Karpas-422 (cell line): Measurements from ENCODE around the gene HDAC5. TPM values are rescaled to one million over a fixed set of nuclear protein-coding genes. Genes with fewer than 3 reads are reported as not detected.

Experiments used
- DNase-seq: peaks from one replicate; pipeline ENCODE4 v3.0.0-alpha.2; 2015
- H2AFZ ChIP-seq: fragments of 200-600 bp; sonication (generic); 2 replicates; pipeline ENCODE4 v1.6.1; 2014; ENCODE audit warnings: antibody characterized with exemption, low read length, mixed read lengths
- H3K27ac ChIP-seq: fragments of 200-600 bp; sonication (generic); 2 replicates; pipeline ENCODE4 v1.5.1; 2014; ENCODE audit warnings: mild to moderate bottlenecking, low read length, moderate library complexity
- H3K27me3 ChIP-seq: fragments of 200-600 bp; sonication (generic); 2 replicates; pipeline ENCODE4 v1.6.1; 2014; ENCODE audit warnings: low read length, mixed read lengths
- H3K36me3 ChIP-seq: fragments of 200-600 bp; sonication (generic); 2 replicates; pipeline ENCODE4 v1.6.1; 2014; ENCODE audit warnings: low read length, mixed read lengths; ENCODE audit not compliant: insufficient read depth
- H3K4me1 ChIP-seq: fragments of 200-600 bp; sonication (generic); 2 replicates; pipeline ENCODE4 v1.6.1; 2014; ENCODE audit warnings: mild to moderate bottlenecking, low read length, mixed read lengths
- H3K4me2 ChIP-seq: fragments of 200-600 bp; sonication (generic); 2 replicates; pipeline ENCODE4 v1.6.1; 2014; ENCODE audit warnings: low read length, low read depth, mild to moderate bottlenecking; ENCODE audit not compliant: poor library complexity, severe bottlenecking
- H3K4me3 ChIP-seq: fragments of 200-600 bp; sonication (generic); 2 replicates; pipeline ENCODE4 v1.5.1; 2014; ENCODE audit warnings: mild to moderate bottlenecking, antibody characterized with exemption, low read length, mixed read lengths
- H3K79me2 ChIP-seq: fragments of 200-600 bp; sonication (generic); 2 replicates; pipeline ENCODE4 v1.6.1; 2014; ENCODE audit warnings: mild to moderate bottlenecking, low read length, mixed read lengths
- H3K9ac ChIP-seq: fragments of 200-600 bp; sonication (generic); 2 replicates; pipeline ENCODE4 v1.6.0; 2014; ENCODE audit warnings: low read length
- H3K9me2 ChIP-seq: fragments of 200-600 bp; sonication (generic), shearing (Covaris generic); replicated peaks from 2 replicates; pipeline ENCODE4 v1.6.0; 2014; ENCODE audit warnings: mild to moderate bottlenecking, low read length, moderate library complexity; ENCODE audit not compliant: insufficient read depth
- H3K9me3 ChIP-seq: fragments of 300-700, 200-600 bp; sonication (generic); 2 replicates; pipeline ENCODE4 v1.6.1; 2014; ENCODE audit warnings: low read length, mixed read lengths
- H4K20me1 ChIP-seq: fragments of 200-600 bp; sonication (generic); 2 replicates; pipeline ENCODE4 v1.6.1; 2014; ENCODE audit warnings: mild to moderate bottlenecking, antibody characterized with exemption, low read length, low read depth; ENCODE audit not compliant: insufficient read depth
- total RNA-seq: library from RNA; depleted of rRNA; stranded (reverse); fragments of >200 nt; shearing (Covaris generic); gene quantifications from 2 replicates; pipeline ENCODE4 v1.2.3, GENCODE V29; 2014; ENCODE audit warnings: low replicate concordance; rRNA removed

HDAC5 gene
- total RNA-seq, result 24.4 and 44.2 TPM in 2 replicates

DNA sequence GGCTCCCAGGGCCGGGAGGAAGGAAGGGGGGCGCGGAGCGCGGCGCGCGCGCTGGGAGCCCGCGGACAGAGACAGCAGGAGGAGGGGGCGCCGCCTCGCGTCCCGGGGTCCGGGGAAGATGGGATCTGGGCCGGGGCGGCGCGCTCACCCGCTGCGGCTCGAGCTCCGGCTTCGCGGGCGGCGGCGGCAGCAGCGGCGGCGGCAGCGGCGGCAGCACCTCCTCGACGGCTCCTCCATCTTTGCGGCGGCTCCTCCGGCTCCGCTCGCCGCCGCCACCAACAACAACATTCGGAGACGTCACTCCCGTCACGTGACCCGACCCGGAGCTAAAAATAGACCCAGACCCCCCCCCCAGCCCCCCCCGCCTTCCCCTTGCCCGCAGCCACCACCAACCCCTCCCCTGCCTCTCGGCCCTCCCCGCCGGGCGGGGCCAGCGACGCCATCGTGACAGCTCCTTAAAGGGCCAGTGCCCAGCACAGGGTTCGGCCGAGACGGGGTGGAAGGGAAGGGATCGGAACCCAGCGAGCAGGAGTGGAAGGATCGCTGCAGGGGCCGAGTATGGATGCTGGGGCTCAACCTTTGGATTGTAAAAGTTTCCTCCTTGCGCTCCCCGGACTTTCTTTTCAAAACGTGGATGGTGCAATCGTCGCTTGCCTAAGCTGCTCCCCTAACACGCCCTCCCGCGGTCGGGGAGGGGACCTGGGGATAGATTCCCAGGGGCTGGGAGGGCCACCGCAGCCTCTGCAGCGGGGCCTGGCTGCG is at the start of gene HDAC5:
HDAC5 (minus strand) TSS at position 286 of the 762 bp plus-strand sequence. CDS start 6,126 bp downstream, outside the sequence.
- Histone ChIP-seq H4K20me1 (peaks cover 16% of the 10 kb centered on the region; the same call in 1 of the 2 replicates), H3K4me2 (peak within 1 kb of the TSS; percentile 88), H3K9ac (peak within 1 kb of the TSS; percentile 85), H3K9me2 (no peaks in the 10 kb centered on the region), H3K36me3 (no peaks in the 10 kb centered on the region), H3K4me3 (peak within 1 kb of the TSS; percentile 74), H3K27ac (no peak within 1 kb of the TSS), H3K9me3 (no peaks in the 10 kb centered on the region), H3K79me2 (no peaks in the 10 kb centered on the region), H2AFZ (peak within 1 kb of the TSS; percentile 97), H3K4me1 (peaks cover 16% of the 10 kb centered on the region), H3K27me3 (no peaks in the 10 kb centered on the region)
- peak; percentile 97 for DNase-seq

DNA sequence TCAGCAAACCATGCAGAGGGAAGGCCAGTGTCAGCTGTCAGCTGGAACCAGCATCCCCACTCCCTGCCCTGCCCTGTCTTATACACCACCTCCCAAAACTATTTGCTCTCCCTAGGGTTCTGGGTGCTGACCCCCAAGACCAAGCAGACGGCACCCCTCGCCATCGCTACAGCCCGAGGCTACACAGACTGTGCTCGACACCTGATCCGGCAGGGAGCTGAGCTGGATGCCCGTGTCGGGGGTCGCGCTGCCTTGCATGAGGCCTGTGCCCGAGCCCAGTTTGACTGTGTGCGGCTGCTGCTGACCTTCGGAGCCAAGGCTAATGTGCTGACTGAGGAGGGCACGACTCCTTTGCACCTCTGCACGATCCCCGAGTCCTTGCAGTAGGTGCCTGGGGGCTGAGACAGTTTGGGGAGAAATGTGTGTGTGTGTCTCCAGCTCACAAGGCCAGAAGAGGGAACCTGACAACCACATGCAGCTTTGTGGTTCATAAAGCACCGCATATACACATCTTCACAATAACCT is 48.6 kb upstream of the HDAC5 start:
- Histone ChIP-seq H3K36me3 (no peaks in the 10 kb centered on the region), H3K9ac (no peak overlapping the region), H3K4me3 (no peak overlapping the region), H3K79me2 (no peaks in the 10 kb centered on the region), H2AFZ (no peak overlapping the region), H3K4me1 (peaks cover 8% of the 10 kb centered on the region), H3K27me3 (no peaks in the 10 kb centered on the region), H3K27ac (no peak overlapping the region), H3K9me2 (no peaks in the 10 kb centered on the region), H4K20me1 (no peaks in the 10 kb centered on the region), H3K4me2 (no peak overlapping the region), H3K9me3 (no peaks in the 10 kb centered on the region)
- DNase-seq, result peak; percentile 56

DNA sequence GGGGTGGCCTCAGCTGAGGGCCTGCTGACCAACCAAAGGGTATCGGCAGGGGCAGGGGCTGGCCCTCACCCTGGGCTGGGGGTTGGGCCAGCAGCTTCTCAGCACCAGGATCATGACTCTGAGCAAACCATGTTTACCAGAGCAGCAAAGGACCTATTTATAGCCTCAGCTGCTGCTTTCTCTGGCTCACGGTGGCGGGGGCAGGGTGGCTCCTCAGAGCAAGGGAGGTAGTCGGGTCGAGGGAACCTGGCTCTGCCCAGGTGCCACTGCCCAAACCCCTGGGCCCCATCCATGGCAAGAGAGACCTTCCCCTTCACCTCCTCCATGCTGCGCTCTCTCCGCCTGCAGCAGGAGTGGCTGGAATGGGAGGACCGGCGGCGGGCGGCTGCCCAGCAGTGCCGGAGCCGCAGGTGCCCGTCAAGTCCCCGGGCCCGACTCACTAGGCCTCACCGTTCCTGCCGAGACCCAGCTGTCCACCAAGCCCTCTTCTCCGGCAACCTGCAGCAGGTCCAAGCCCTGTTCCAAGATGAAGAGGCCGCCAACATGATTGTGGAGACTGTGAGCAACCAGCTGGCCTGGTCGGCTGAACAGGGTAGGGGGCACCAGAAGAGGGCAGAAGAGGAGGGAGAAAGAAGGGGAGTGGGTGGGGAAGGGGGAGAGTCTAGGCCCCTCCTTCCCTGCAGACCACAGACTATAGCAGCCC is 47.2 kb upstream of the HDAC5 start, which contains the start of gene ASB16:
ASB16 (plus strand) TSS at position 206 of the 703 bp plus-strand sequence; CDS start at position 292, 86 bp downstream.
- Histone ChIP-seq H3K9me3 (no peaks in the 10 kb centered on the region), H3K4me3 (no peak within 1 kb of the TSS), H3K27ac (no peak within 1 kb of the TSS), H3K27me3 (no peaks in the 10 kb centered on the region), H3K4me2 (no peak within 1 kb of the TSS), H4K20me1 (no peaks in the 10 kb centered on the region), H3K79me2 (no peaks in the 10 kb centered on the region), H3K36me3 (no peaks in the 10 kb centered on the region), H2AFZ (no peak within 1 kb of the TSS), H3K9me2 (no peaks in the 10 kb centered on the region), H3K4me1 (peaks cover 8% of the 10 kb centered on the region), H3K9ac (no peak within 1 kb of the TSS)
- no peak for DNase-seq

DNA sequence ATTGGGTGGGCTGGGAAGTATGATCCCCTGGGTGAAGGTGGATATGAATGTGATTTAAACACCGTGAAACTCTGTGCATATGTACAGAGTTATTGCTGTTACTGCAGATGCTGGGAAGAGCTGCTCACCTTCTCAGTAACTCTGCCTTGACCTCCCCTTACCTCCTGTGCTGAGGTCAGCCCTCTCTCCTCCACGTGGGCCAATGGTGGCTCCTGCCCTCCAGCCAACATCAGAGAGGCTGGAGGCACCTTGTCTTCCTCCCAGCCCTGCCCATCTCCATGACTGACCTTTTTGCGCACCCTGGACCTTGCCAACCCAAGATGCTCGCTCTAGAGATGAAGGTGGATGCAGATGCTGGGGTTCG is 46.7 kb upstream of the HDAC5 start:
- Histone ChIP-seq H4K20me1 (no peaks in the 10 kb centered on the region), H2AFZ (no peak overlapping the region), H3K4me3 (no peak overlapping the region), H3K27ac (no peak overlapping the region), H3K9ac (no peak overlapping the region), H3K4me2 (no peak overlapping the region), H3K4me1 (peaks cover 8% of the 10 kb centered on the region), H3K79me2 (no peaks in the 10 kb centered on the region), H3K9me3 (no peaks in the 10 kb centered on the region), H3K9me2 (no peaks in the 10 kb centered on the region), H3K36me3 (no peaks in the 10 kb centered on the region), H3K27me3 (no peaks in the 10 kb centered on the region)
- DNase-seq, result no peak

DNA sequence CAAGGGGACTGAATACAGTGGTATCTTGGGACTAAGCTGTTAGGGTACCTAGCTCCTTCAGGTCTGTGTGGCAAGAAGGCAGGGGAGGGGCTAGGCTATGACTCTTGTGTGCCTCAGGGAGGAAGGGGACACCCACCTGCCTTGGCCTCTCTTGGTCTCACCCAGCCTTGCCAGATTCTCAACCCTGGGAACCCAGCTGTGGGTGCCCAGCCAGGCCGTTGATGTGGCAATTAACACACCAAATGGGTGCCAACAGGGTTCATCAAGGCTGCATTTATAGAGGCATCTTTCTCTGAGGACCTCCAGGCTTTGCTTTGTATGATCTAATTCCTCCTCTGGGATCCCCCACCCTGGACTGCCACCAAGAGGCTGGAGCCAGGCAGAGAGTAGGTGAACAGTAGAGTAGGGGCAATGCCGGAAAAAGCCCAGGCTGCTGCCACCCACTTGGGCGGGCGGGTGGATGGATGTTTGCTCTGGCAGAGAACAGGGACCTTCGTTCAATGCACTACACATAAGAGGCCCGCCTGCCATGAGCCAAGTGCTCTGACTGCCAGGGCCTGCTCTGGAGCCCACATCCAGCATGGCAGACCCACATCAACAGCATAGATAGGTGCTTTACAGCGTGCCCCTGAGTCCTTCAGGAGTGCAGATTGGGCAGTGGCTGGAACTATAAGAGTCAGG is 43.9 kb upstream of the HDAC5 start:
- DNase-seq, result no peak
- no peaks in the 10 kb centered on the region for H4K20me1 ChIP-seq

DNA sequence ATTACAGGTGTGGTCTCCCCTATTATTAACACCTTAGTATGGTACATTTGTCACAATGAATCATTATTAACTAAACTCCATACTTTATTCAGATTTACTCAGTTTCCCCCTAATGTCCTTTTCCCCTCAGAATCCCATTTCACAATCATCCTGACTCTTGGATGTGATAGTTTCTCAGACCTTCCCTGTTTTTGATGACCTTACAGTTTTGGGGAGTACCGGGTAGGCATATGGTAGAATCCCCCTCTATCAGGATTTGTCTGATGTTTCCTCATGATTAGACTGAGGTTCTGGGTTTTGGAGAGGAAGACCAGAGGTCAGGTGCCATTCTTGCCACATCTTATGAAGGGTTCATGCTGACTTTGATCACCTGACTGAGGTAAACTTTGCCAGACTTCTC is 41.0 kb upstream of the HDAC5 start:
- Histone ChIP-seq H3K27ac (no peak overlapping the region), H3K36me3 (no peaks in the 10 kb centered on the region; the same call in 1 of the 2 replicates), H3K4me1 (peaks cover 8% of the 10 kb centered on the region), H3K79me2 (no peaks in the 10 kb centered on the region), H3K27me3 (no peaks in the 10 kb centered on the region), H3K4me2 (no peak overlapping the region), H3K9me3 (no peaks in the 10 kb centered on the region), H3K4me3 (no peak overlapping the region), H4K20me1 (no peaks in the 10 kb centered on the region), H3K9ac (no peak overlapping the region), H2AFZ (no peak overlapping the region), H3K9me2 (no peaks in the 10 kb centered on the region)
- DNase-seq, result no peak

More for the DNA sequence above, 43.9 kb upstream of the HDAC5 start:
- Histone ChIP-seq H3K27me3 (no peaks in the 10 kb centered on the region), H2AFZ (no peak overlapping the region), H3K9ac (no peak overlapping the region), H3K36me3 (no peaks in the 10 kb centered on the region), H3K79me2 (no peaks in the 10 kb centered on the region), H3K4me2 (no peak overlapping the region), H3K9me3 (no peaks in the 10 kb centered on the region), H3K27ac (no peak overlapping the region), H3K4me1 (peaks cover 8% of the 10 kb centered on the region), H3K4me3 (no peak overlapping the region), H3K9me2 (no peaks in the 10 kb centered on the region)

DNA sequence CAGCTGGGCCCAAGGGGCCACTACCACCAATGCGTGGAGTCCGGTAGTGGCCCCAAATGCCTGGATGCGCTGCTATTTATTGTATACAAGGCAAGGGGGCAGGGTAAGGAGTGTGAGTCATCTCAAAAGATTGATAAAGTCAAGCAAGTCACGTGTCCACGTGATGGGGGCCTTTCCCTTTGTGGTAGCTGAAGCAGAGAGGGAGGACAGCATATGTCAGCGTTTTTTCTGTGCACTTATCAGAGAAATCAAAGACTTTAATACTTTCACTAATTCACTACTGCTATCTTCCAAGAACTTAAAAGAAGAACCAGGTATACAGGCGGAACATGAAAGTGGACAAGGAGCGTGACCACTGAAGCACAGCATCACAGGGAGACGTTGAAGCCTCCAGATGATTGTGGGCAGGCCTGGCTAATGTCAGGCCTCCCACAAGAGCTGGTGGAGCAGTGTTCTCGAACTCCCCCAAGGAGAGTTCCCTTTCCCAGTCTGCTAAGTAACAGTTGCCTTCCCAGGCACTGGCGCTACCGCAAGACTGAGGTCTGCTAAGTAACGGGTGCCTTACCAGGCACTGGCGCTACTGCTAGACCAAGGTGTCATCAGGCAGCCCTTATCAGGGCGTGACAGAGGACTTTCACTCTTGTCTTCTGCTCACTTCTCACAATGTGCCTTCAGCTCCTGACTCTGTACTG is 36.2 kb upstream of the HDAC5 start:
- Histone ChIP-seq H4K20me1 (no peaks in the 10 kb centered on the region), H3K27ac (no peak overlapping the region)
- no peak for DNase-seq

More for the DNA sequence above, 36.2 kb upstream of the HDAC5 start:
- Histone ChIP-seq H3K79me2 (no peaks in the 10 kb centered on the region), H3K36me3 (peaks cover 8% of the 10 kb centered on the region), H3K4me2 (no peak overlapping the region), H3K4me1 (no peaks in the 10 kb centered on the region), H3K9me2 (no peaks in the 10 kb centered on the region), H3K9ac (no peak overlapping the region), H3K27me3 (no peaks in the 10 kb centered on the region), H3K9me3 (no peaks in the 10 kb centered on the region), H3K4me3 (no peak overlapping the region), H2AFZ (no peak overlapping the region)
